ENCODE measurements around the gene PNPLA6.
A peak's percentile ranks its signal among the peaks of the same experiment; 100 is the strongest.

PNPLA6 gene

DNA sequence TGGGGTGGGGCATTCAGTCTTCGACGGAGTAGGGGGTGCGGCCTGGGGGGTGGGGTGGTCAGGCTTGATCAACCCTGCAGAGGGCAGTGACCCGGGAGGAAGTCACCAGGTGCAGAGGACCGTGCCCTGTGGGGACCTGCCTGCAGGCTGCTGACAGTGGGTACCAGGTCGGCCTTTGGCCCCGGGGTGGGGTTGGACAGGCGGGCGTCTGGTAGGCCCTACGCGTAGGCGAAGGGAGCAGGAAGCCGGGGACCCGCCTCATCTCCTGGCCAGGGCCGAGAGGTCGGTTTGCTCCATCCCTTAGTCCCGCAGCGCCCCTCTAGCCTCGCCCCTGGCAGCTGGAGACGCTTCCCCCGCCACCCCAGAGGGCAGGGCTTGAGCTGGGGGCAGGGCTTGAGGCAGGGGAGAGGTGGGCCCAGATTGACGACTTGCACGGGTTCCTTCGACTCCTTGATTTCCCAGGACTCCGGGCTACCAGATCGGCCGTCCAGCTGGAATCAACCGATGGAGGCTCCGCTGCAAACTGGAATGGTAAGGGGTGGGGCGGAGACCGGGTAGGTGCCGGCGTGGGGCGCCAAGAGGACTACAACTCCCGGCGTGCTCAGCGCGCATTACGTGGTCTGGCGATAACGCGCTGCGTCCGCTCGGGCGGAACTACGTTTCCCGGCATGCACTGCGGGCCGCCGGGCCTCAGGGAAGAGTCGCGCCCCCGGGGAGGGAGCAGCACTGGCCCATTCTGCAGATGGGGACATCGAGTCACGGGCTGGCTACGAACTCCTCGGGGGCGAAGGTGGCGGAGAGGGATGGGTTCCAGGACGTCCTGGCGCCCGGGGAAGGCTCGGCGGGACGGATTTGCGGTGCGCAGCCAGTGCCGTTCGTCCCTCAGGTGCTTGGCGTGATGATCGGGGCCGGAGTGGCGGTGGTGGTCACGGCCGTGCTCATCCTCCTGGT lies at the start of gene PNPLA6:
PNPLA6 (plus strand) TSS at position 671 of the 951 bp plus-strand sequence; CDS start at position 743, 72 bp downstream.
- peak; percentile 93 for DNase-seq (ENCODE audit: low read depth)

- DNase-seq (ENCODE audit: low read depth): no peak
Measured at GRCh38 chr19:7486923-7487322, 48.6 kb upstream of the PNPLA6 start.

DNA sequence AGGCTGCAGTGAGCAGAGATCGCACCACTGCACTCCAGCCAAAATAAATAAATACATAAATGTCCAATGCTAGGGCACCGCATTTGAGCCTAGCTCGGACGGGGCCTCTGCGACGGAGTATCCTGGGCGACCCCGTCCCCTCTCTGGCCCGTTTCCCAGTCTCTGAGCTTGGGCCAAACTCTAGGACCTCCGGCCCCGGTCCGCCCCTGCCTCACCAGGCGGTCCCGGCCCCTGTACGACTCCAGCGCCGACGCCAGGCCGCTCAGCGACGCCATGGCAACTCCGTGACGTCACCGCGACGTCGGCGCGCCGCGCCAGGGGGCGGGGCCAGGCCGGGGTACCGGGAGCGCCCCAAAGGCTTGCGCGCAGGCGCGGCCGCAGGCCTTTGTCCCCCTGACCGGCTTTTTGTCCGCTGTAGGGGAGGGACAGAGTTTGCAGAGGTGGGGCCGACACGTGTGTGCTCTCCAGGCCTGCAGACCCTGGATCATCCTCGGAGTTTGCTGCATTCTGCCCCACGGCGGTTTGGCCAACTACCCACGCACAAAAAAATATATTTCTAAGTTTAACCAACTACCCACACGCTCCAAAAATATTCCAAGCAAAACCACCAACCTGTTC lies 46.7 kb upstream of the PNPLA6 start, which contains the start of gene PEX11G:
PEX11G (minus strand) TSS at position 300 of the 618 bp plus-strand sequence; CDS start at position 275, 25 bp downstream.
- peak; percentile 82 for DNase-seq (ENCODE audit: low read depth)

GRCh38 chr19:7489609-7490044 lies 45.9 kb upstream of the PNPLA6 start:
- no peak for DNase-seq (ENCODE audit: low read depth)

GRCh38 chr19:7492142-7492541 lies 43.4 kb upstream of the PNPLA6 start:
- DNase-seq (ENCODE audit: low read depth): peak; percentile 54

DNA sequence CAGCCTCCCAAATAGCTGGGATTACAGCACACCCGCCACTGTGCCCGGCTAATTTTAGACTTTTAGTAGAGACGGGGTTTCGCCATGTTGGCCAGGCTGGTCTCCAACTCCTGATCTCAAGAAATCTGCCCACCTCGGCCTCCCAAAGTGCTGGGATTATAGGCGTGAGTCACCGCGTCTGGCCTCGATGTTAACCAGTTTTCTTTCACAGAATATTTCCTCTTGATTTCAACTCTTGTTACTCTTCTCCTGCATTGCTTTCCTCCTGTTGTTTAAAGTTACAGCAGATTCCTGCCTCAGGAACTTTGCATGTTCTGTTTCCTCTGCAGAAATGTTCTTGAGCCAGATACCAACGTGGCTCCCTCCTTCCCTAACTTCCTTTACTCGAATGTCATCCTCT lies 43.0 kb upstream of the PNPLA6 start:
- no peak for DNase-seq (ENCODE audit: low read depth)

- DNase-seq (ENCODE audit: low read depth): peak; percentile 47
Measured at GRCh38 chr19:7494416-7495098, 41.0 kb upstream of the PNPLA6 start.

DNA sequence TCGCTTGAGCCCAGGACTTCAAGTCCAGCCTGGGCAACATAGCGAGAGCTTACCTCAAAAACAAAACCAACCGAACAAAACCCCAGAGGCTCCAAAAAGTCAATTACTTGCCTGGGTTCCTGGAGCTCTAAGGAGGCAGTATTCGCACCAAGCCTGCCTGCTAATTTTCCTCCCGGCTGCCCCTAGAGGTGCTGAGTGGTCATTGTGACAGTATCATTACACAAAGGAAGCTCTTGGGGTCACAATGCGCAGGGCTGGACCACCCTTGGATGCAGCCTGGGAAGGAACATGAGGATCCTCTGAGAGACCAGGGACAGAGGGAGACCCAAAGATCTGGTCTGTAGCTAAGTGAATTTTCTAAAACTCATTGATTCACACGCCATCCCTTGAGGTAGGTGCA lies 38.2 kb upstream of the PNPLA6 start:
- DNase-seq (ENCODE audit: low read depth): no peak

DNA sequence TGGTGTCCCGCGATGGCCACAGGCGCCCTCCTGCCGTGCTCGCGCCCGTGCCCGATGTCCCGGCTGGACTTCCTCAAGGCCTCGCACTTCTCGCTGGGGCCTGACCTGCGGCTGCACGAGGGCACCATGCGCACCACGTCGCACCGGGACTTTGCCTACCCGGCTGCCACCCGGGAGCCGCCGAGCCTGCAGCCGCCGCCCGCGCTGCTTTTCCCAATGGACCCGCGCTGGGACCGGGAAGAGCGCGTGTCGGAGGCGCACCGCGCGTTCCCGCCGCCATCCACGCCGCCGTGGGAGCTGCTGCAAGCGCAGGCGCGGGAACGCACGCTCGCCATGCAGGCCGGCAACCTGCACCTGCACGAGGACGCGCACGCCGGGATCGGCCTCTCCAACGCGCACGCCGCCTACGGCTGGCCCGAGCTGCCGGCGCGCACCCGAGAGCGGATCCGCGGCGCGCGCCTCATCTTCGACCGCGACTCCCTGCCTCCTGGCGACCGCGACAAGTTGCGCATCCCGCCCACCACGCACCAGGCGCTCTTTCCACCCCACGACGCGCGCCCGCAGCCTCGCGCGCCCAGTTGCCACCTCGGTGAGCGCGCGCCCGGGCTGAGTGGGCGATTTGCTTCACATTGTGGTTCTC lies 34.6 kb upstream of the PNPLA6 start:
- DNase-seq (ENCODE audit: low read depth): peak; percentile 46

DNA sequence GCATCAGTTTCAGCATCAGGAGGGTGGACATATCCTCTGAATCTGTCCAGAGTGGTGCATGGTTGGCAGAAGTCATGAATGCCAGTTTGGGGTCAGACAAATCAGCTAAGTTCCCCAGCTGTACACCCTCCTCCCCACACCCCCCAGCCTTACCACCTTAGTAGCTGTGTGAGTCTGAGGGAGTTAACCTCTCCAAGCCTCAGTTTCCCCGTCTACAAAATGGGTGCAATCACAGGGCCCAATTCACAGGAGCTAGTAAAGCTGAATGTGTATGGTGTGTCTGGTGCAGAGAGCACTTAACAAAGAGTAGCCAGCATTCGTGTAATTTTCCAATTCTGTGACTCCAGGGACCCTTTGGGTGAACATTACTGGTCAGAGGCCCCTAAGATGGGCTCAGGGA lies 33.0 kb upstream of the PNPLA6 start:
- no peak for DNase-seq (ENCODE audit: low read depth)

- DNase-seq (ENCODE audit: low read depth): no peak
Measured at GRCh38 chr19:7504684-7505083, 30.8 kb upstream of the PNPLA6 start.

- no peak for DNase-seq (ENCODE audit: low read depth)
Measured at GRCh38 chr19:7505288-7505681, 30.2 kb upstream of the PNPLA6 start.

GRCh38 chr19:7505682-7506384 lies 29.7 kb upstream of the PNPLA6 start:
- DNase-seq (ENCODE audit: low read depth): no peak

- peak; percentile 91 for DNase-seq (ENCODE audit: low read depth)
Measured at GRCh38 chr19:7506385-7507328, 28.9 kb upstream of the PNPLA6 start.

- DNase-seq (ENCODE audit: low read depth): peak; percentile 93
Measured at GRCh38 chr19:7507884-7508283, 27.6 kb upstream of the PNPLA6 start.

- DNase-seq (ENCODE audit: low read depth): peak; percentile 15
Measured at GRCh38 chr19:7509625-7510024, 25.9 kb upstream of the PNPLA6 start.

DNA sequence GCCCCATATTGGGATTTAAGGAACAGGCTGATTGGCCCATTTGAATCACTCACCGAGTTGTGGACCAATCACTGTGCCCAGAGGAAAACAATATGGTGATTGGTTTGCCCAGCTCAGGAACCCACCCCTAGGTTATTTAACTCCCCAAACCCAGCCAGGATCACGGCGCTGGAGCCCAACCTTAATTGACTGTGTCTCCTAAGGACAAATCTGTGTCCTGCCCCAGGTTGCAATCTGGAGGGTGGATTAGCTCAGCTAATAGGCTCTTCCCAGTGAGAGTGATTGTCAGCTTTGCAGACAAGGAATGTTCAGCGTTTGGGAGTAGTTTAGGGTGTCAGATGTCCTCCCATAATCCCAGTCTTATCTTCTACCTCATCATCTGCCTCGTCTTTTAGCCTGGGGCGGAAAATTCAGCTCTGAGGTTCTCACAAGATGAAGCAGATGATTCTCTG lies 23.1 kb upstream of the PNPLA6 start:
- DNase-seq (ENCODE audit: low read depth): peak; percentile 93

GRCh38 chr19:7513809-7514642 lies 21.5 kb upstream of the PNPLA6 start:
- DNase-seq (ENCODE audit: low read depth): no peak

DNA sequence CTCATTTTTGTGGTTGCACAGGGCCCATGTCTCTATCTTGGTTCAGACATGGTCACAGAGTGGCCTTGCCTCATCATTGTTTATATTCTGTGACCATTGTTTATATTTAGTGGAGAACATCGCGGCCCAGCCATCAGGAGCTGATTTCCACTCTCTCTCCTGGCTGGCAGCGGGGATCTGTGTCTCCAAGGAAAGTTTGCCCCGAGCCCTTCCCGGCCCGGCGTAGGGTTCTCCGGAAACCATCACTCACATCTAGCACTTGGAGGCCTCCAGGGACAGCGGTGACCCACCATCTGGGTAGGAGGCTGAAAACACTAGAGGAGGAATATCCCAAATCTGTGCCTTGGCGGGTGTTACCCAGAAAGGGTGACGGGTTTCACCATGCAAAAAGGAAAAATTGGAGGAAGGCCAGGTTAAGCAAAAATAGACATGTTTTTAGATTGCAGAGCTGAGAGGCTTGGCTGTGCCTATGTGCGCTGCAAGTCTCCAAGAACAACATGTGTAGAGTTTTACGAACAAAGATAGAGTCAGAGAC lies 20.3 kb upstream of the PNPLA6 start:
- peak; percentile 83 for DNase-seq (ENCODE audit: low read depth)
